ENCODE measurements around the gene GSG1. TPM values are rescaled to one million over a fixed set of nuclear protein-coding genes. Genes with fewer than 3 reads are reported as not detected.

GSG1 gene
- total and polyA plus RNA-seq, 8 donors, result 0.75 to 11.5 (median 2.6) TPM

- intact Hi-C loops (cut with DNase I), result no loop called here
- Histone ChIP-seq H3K27me3 (no peaks in the 10 kb centered on the region), H3K4me1 (no peaks in the 10 kb centered on the region), H3K4me3 (no peak overlapping the region), H3K27ac (no peak overlapping the region), H3K36me3 (no peaks in the 10 kb centered on the region), H3K9me3 (no peaks in the 10 kb centered on the region)
- no peak for DNase-seq
- ATAC-seq, result no peak
- FAIRE-seq, result no peak
- TF ChIP-seq CTCF (IDR thresholded peaks at IDR 0.05), result no peak
- 84 to 89% methylated on average over 3 of the region's 3 CpGs for WGBS, 2 donors
Measured at GRCh38 chr12:13080266-13080665, 23.2 kb downstream of the GSG1 start.

- intact Hi-C loops (cut with DNase I), result no loop called here
- no peak for ATAC-seq
- no peak for DNase-seq
- Histone ChIP-seq H3K27me3 (no peaks in the 10 kb centered on the region), H3K4me1 (no peaks in the 10 kb centered on the region), H3K36me3 (no peaks in the 10 kb centered on the region), H3K27ac (no peak overlapping the region), H3K9me3 (no peaks in the 10 kb centered on the region), H3K4me3 (no peak overlapping the region)
- 91% methylated on average over 8 of the region's 8 CpGs for WGBS, 2 donors
- no peak for FAIRE-seq
- TF ChIP-seq CTCF (IDR thresholded peaks at IDR 0.05), result no peak
Measured at GRCh38 chr12:13079440-13079906, 24.0 kb downstream of the GSG1 start.

- TF ChIP-seq CTCF (IDR thresholded peaks at IDR 0.05), result no peak
- no peaks in the 10 kb centered on the region for H3K9me3 ChIP-seq
- H3K36me3 ChIP-seq, result no peaks in the 10 kb centered on the region
- intact Hi-C loops (cut with DNase I), result no loop called here
- FAIRE-seq, result no peak
- no peak overlapping the region for H3K27ac ChIP-seq
- WGBS, 2 donors, result 83 to 93% methylated on average over 12 of the region's 12 CpGs
- DNase-seq, result no peak
- no peak overlapping the region for H3K4me3 ChIP-seq
- H3K4me1 ChIP-seq, result no peaks in the 10 kb centered on the region
- H3K27me3 ChIP-seq, result no peaks in the 10 kb centered on the region
- ATAC-seq, result no peak
Measured at GRCh38 chr12:13075786-13076570, 27.5 kb downstream of the GSG1 start.

GRCh38 chr12:13075118-13075480 lies 28.4 kb downstream of the GSG1 start:
- Histone ChIP-seq H3K4me1 (no peaks in the 10 kb centered on the region), H3K9me3 (no peaks in the 10 kb centered on the region), H3K4me3 (no peak overlapping the region), H3K27me3 (no peaks in the 10 kb centered on the region), H3K27ac (no peak overlapping the region), H3K36me3 (no peaks in the 10 kb centered on the region)
- FAIRE-seq (no peak), DNase-seq (no peak), ATAC-seq (no peak)
- intact Hi-C loops (cut with DNase I), result no loop called here
- TF ChIP-seq CTCF (IDR thresholded peaks at IDR 0.05), result no peak

GRCh38 chr12:13074396-13075117 lies 28.9 kb downstream of the GSG1 start:
- H3K36me3 ChIP-seq, result no peaks in the 10 kb centered on the region
- ATAC-seq, result no peak

More at GRCh38 chr12:13074396-13075117, 28.9 kb downstream of the GSG1 start:
- FAIRE-seq (no peak), DNase-seq (no peak)
- no peak for TF ChIP-seq CTCF (IDR thresholded peaks at IDR 0.05)
- Histone ChIP-seq H3K4me3 (no peak overlapping the region), H3K4me1 (no peaks in the 10 kb centered on the region), H3K9me3 (no peaks in the 10 kb centered on the region), H3K27ac (no peak overlapping the region), H3K27me3 (no peaks in the 10 kb centered on the region)
- intact Hi-C loops (cut with DNase I), result no loop called here
- WGBS, 2 donors, result 83 to 93% methylated on average over 3 of the region's 3 CpGs
